ENCODE results near the gene DDR2.
"Not testable (repeated sequence)": the region's sequence is repeated elsewhere in the genome, so short reads cannot be mapped to it uniquely, and the experiment has no call there.

Gene DDR2

DNA sequence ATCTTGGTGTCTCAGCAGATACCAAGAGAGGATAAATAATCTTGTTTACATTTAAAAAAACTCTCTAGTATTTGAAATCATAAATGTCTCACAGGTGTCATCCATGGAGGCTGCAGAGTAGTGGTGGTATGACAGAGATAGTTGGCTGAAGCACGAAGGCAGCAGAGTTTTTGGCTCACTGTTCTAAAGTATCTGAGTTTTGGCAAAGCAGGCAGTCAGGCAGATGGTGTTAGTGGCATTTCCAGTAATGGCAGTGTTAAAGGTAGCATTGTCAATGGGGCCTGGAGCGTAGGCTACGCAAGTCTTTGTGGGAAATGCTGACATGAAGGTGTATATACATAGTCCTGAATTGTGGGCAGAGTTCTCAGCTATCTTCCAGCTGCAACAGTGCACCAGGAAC is 89.8 kb downstream of the DDR2 start:
- DNase-seq (ENCODE audit: low spot score) = no peak
- H3K4me1 Mint-ChIP-seq (ENCODE audit: low read depth) = peaks cover 4% of the 10 kb centered on the region
- no peaks in the 10 kb centered on the region for H3K36me3 Mint-ChIP-seq (ENCODE audit: low read depth)
- H3K9me3 Mint-ChIP-seq = no peaks in the 10 kb centered on the region
- H3K4me3 Mint-ChIP-seq = no peak overlapping the region
- peaks cover 9% of the 10 kb centered on the region for H3K27me3 Mint-ChIP-seq (ENCODE audit: low read depth)
- no peak overlapping the region for H3K27ac Mint-ChIP-seq

DNA sequence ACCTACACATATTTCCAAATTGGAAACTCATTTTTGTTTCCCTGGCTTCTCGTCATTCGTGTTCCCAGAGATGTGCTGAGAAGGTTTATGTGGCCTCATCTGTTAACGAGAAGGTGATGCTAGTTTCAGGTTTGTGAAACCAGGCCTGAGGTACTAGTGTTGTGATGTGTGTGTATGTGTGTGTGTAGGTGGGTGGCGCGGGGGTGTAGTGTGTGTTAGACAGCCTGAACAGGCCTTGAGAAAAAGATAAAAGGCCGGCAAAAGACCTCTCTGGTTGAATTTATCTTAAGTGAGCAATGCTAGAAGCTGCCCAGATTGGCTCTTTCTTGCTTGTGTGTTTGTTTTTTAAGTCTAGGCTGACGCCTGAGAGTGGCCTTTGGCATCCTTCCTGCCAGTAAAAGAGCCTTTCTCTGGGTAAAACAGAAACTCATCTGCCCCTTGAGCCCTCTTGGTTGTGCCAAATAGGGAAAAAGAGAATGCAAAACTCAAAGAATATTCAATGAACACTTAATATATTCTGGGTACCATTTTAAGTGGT is 92.4 kb downstream of the DDR2 start:
- H3K4me1 Mint-ChIP-seq (ENCODE audit: low read depth) = no peaks in the 10 kb centered on the region
- no peaks in the 10 kb centered on the region for H3K9me3 Mint-ChIP-seq
- H3K36me3 Mint-ChIP-seq (ENCODE audit: low read depth) = no peaks in the 10 kb centered on the region
- DNase-seq (ENCODE audit: low spot score) = no peak
- H3K27ac Mint-ChIP-seq = no peak overlapping the region
- H3K27me3 Mint-ChIP-seq (ENCODE audit: low read depth) = peaks cover 7% of the 10 kb centered on the region
- no peak overlapping the region for H3K4me3 Mint-ChIP-seq

DNA sequence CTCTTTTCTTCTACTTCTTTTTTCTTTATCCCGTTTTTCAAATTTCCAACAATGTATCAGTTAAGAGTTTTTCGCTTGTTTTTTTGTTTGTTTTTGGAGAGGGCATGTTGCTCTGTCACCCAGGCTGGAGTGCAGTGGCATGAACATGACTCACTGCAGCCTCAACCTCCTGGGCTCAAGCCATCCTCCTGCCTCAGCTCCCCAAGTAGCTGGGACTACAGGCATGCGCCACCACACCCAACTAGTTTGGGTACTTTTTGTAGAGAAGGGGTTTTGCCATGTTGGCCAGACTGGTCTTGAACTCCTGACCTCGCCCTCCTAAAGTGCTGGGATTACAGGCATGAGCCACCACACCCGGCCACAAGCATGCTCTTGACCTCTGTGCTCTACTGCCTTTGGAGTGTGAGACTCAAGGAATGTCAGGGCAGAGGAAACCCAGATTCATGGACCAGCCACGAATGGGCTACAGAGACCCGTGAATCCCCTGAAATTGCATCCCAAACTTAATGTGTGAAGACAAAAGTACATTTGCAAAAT is 93.1 kb downstream of the DDR2 start:
- H3K9me3 Mint-ChIP-seq = no peaks in the 10 kb centered on the region
- no peak overlapping the region for H3K27ac Mint-ChIP-seq
- no peaks in the 10 kb centered on the region for H3K4me1 Mint-ChIP-seq (ENCODE audit: low read depth)
- H3K27me3 Mint-ChIP-seq (ENCODE audit: low read depth) = peaks cover 6% of the 10 kb centered on the region
- H3K4me3 Mint-ChIP-seq = no peak overlapping the region
- H3K36me3 Mint-ChIP-seq (ENCODE audit: low read depth) = no peaks in the 10 kb centered on the region
- DNase-seq (ENCODE audit: low spot score) = no peak

DNA sequence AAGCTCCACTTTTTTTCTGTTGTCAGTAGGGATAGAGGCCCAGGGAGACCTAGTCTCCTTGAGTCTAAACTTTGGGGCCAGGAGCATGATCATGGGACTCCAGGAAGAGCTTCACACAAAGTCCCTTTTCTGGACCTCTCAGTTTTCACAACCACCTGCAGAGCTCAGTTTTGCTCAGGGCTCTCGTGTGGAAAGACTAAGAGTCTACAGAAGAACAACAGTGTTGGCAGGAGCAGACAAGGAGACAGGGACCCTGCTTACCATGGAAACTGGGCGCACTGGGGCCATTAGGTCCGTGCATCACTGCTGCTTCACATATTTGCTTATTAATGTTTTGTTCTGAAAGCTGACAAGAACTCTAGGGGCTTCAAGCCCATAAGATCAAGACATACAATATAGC is 94.3 kb downstream of the DDR2 start:
- Mint-ChIP-seq H3K9me3 (no peaks in the 10 kb centered on the region), H3K4me1 (ENCODE audit: low read depth) (no peaks in the 10 kb centered on the region), H3K4me3 (no peak overlapping the region), H3K36me3 (ENCODE audit: low read depth) (no peaks in the 10 kb centered on the region), H3K27me3 (ENCODE audit: low read depth) (peaks cover 3% of the 10 kb centered on the region), H3K27ac (no peak overlapping the region)
- DNase-seq (ENCODE audit: low spot score) = no peak

DNA sequence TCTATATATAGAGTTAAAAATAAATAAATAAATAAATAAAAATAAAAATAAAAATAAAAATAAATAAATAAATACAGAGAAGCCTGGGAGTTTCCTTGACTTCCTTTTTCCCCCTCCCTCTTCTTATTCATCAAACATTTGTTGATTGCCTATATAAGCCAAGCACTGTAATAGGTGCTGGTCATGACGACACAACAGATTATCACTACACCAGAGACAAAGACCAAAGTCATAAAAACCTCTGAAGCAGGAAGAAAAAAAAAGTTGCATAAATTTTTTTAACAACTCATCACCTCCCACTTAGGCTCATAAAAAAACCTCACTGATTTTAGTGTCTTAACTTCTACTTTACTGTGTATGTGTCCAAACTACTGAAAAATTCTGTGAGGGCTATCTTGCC is 95.2 kb downstream of the DDR2 start:
- H3K27me3 Mint-ChIP-seq (ENCODE audit: low read depth) = not testable (repeated sequence)

DNA sequence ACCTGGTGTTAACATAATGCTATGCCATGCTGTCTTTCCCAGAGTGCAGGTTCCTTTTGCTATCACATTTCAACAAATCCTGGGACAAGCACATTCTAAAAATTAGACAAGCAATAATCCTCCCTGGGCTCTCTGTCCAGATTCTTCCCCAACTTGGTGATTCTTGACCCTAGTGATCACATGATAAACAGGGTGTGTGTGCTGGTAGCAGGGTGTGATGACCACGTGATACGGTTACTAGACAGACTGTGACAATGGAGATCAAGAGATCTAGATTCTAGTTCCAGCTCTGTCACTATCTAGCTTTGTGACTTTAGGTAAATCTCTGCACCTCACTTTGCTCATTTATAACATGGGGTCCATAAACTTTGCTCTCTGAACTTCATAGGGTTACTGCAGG is 96.3 kb downstream of the DDR2 start:
- H3K27ac Mint-ChIP-seq = no peak overlapping the region
- no peaks in the 10 kb centered on the region for H3K27me3 Mint-ChIP-seq (ENCODE audit: low read depth)
- H3K4me3 Mint-ChIP-seq = no peak overlapping the region
- H3K4me1 Mint-ChIP-seq (ENCODE audit: low read depth) = no peaks in the 10 kb centered on the region
- H3K9me3 Mint-ChIP-seq = no peaks in the 10 kb centered on the region
- no peaks in the 10 kb centered on the region for H3K36me3 Mint-ChIP-seq (ENCODE audit: low read depth)
- DNase-seq (ENCODE audit: low spot score) = no peak

More for the DNA sequence above, 95.2 kb downstream of the DDR2 start:
- H3K4me3 Mint-ChIP-seq; H3K4me1 Mint-ChIP-seq (ENCODE audit: low read depth); H3K36me3 Mint-ChIP-seq (ENCODE audit: low read depth); H3K9me3 Mint-ChIP-seq; DNase-seq (ENCODE audit: low spot score); H3K27ac Mint-ChIP-seq: not testable (repeated sequence)

DNA sequence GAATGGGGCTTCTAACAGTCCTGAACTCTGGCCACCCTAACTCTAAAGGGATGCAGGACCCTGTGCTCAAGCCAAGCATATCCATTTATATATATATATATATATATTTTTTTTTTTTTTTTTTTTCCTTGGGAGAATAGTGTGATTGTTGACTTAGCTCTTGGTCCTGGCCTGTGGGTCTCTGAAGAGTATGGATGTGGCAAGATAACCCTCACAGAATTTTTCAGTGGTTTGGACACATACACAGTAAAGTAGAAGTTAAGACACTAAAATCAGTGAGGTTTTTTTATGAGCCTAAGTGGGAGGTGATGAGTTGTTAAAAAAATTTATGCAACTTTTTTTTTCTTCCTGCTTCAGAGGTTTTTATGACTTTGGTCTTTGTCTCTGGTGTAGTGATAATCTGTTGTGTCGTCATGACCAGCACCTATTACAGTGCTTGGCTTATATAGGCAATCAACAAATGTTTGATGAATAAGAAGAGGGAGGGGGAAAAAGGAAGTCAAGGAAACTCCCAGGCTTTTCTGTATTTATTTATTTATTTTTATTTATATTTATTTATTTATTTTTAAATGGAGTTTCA is 97.0 kb downstream of the DDR2 start:
- not testable (repeated sequence) for H3K27ac Mint-ChIP-seq

DNA sequence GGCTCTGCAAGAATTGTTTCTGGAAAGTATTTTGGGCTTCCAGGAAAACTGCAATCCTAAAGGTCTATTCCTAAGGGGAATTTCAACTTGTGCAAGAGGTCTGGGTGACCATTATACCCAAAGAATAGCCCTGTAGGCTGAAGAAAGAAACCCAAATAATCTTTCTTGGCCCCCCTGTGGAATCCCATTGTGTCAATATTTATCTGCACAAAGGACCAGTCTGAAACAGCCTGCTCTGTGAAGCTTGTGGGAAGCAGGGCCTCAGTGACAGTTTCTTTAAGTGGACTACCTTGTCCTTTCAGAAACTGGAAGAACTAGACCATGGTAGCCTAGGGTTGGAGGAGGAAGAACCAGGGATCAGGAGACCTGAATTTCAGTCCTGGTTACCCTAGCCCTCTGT is 99.8 kb downstream of the DDR2 start:
- H3K9me3 Mint-ChIP-seq = no peaks in the 10 kb centered on the region
- no peaks in the 10 kb centered on the region for H3K27me3 Mint-ChIP-seq (ENCODE audit: low read depth)
- no peak for DNase-seq (ENCODE audit: low spot score)
- no peaks in the 10 kb centered on the region for H3K4me1 Mint-ChIP-seq (ENCODE audit: low read depth)
- H3K27ac Mint-ChIP-seq = no peak overlapping the region
- no peak overlapping the region for H3K4me3 Mint-ChIP-seq
- H3K36me3 Mint-ChIP-seq (ENCODE audit: low read depth) = no peaks in the 10 kb centered on the region

More for the DNA sequence above, 97.0 kb downstream of the DDR2 start:
- not testable (repeated sequence) for H3K36me3 Mint-ChIP-seq (ENCODE audit: low read depth); DNase-seq (ENCODE audit: low spot score); H3K27me3 Mint-ChIP-seq (ENCODE audit: low read depth); H3K9me3 Mint-ChIP-seq; H3K4me1 Mint-ChIP-seq (ENCODE audit: low read depth); H3K4me3 Mint-ChIP-seq

DNA sequence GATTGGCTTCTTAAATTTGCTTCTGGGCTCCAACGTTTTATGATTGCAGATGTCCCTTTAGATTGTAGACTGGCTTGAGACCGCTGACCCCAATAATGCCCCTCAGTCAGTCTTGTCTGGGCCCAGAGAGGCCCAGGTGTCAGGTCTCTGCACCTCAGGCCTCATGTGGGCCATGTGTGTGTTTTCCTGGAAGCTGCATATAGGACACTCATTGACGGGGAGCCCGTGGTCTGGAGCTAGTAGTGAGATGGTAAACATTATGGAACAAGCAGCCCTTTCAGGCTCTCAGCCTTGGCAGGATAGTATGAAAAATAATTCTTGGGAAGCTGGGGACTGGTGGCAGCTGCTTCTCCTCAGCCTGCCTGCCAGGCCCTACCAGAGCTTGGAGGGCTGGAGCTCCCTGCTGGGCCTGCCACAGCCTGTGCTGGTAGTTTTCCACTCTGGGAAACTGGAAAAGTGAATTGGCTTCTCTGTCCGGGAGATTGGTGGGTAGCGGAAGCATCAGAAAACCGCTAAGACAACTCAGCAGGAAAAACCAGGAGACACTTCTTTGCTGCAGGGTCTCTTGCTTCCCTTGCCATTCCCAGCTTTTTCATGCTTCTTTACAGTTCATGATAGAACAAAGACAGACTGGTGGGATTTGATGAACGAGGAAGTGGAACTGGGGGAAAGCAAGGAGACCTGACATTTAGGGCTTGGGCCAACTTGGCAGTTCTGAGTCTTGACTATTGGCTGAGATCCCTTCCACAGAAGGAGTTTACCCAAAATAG is 100.5 kb downstream of the DDR2 start:
- Mint-ChIP-seq H3K36me3 (ENCODE audit: low read depth) (no peaks in the 10 kb centered on the region), H3K4me1 (ENCODE audit: low read depth) (no peaks in the 10 kb centered on the region), H3K27ac (no peak overlapping the region), H3K27me3 (ENCODE audit: low read depth) (no peaks in the 10 kb centered on the region), H3K4me3 (no peak overlapping the region), H3K9me3 (no peaks in the 10 kb centered on the region)
- no peak for DNase-seq (ENCODE audit: low spot score)

DNA sequence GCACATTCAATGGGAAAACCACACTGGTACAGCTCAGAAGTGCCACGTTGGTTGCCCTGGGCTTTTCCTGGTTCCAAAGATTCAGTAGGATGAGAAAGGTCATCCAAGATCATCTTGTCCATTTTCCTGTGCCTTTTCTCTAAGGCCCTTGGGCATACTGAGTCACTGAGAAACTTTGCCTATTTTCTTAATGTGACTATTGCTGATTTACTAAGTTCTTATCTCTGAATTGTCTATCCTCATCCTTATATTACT is 101.0 kb downstream of the DDR2 start:
- Mint-ChIP-seq H3K9me3 (no peaks in the 10 kb centered on the region), H3K27ac (no peak overlapping the region), H3K4me1 (ENCODE audit: low read depth) (no peaks in the 10 kb centered on the region), H3K36me3 (ENCODE audit: low read depth) (no peaks in the 10 kb centered on the region), H3K27me3 (ENCODE audit: low read depth) (no peaks in the 10 kb centered on the region), H3K4me3 (no peak overlapping the region)
- DNase-seq (ENCODE audit: low spot score) = no peak

DNA sequence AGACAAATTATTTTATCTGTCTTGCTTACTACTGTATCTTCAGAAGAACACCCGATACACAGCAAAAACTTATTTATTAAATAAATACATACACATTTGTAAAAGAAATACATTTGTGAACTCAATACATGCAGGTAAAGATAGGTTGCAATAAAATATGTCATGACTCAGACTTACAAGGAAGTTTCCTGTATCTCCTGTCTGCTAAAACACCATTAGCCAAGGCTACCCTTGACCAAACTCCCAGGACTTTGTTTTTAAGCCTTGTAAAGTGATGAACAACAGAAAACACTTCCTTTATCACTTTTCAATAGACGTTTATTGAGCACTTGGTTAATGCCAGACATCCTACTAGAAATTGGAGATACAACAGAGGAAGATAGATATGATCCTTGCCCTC is 101.8 kb downstream of the DDR2 start:
- H3K27ac Mint-ChIP-seq = no peak overlapping the region
- H3K4me1 Mint-ChIP-seq (ENCODE audit: low read depth) = no peaks in the 10 kb centered on the region
- no peaks in the 10 kb centered on the region for H3K9me3 Mint-ChIP-seq
- no peak overlapping the region for H3K4me3 Mint-ChIP-seq
- H3K36me3 Mint-ChIP-seq (ENCODE audit: low read depth) = no peaks in the 10 kb centered on the region
- DNase-seq (ENCODE audit: low spot score) = no peak
- H3K27me3 Mint-ChIP-seq (ENCODE audit: low read depth) = no peaks in the 10 kb centered on the region

DNA sequence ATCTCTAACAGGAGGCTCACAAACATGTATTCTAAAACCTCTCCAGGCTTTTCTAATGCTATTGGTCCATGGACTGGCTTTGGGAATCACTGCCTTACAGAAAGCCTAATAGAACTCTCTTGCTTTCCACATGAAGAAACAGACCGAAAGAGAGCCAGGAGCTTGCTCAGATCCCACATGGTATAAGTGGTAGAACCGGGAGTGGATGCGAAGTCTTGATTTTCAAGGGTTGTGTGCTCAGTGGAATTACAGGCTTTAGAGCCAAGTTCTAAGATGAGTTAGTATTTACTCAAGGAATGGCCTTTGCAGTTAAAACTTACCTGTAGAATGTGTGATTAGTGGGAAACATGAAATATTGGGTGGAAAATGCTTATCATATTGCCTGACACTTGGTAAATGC is 103.9 kb downstream of the DDR2 start:
- H3K27ac Mint-ChIP-seq = no peak overlapping the region
- no peak overlapping the region for H3K4me3 Mint-ChIP-seq
- H3K27me3 Mint-ChIP-seq (ENCODE audit: low read depth) = no peaks in the 10 kb centered on the region
- DNase-seq (ENCODE audit: low spot score) = no peak
- H3K9me3 Mint-ChIP-seq = no peaks in the 10 kb centered on the region
- no peaks in the 10 kb centered on the region for H3K4me1 Mint-ChIP-seq (ENCODE audit: low read depth)
- no peaks in the 10 kb centered on the region for H3K36me3 Mint-ChIP-seq (ENCODE audit: low read depth)

DNA sequence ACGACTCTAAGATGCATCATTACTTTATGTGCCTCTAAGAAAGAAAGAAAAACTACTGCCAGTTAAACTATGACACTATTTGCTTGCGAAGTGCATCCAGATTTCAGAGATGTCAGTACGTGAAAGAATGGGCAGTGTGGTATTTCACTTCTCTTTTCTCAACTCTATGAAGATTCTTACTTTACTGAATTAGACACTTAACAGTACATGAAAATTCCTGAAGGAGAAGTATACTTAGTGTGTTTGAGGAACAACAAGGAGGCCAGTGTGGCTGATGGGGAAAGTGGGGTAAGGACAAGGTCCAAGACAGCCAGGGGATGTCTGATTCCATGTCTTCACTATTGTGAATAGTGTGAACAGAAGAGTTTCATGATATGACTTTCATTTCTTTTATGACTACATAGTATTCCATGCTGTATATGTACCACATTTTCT is 104.4 kb downstream of the DDR2 start:
- H3K4me3 Mint-ChIP-seq = no peak overlapping the region
- no peak overlapping the region for H3K27ac Mint-ChIP-seq
- no peaks in the 10 kb centered on the region for H3K27me3 Mint-ChIP-seq (ENCODE audit: low read depth)
- no peaks in the 10 kb centered on the region for H3K4me1 Mint-ChIP-seq (ENCODE audit: low read depth)
- no peak for DNase-seq (ENCODE audit: low spot score)
- H3K36me3 Mint-ChIP-seq (ENCODE audit: low read depth) = no peaks in the 10 kb centered on the region
- no peaks in the 10 kb centered on the region for H3K9me3 Mint-ChIP-seq

DNA sequence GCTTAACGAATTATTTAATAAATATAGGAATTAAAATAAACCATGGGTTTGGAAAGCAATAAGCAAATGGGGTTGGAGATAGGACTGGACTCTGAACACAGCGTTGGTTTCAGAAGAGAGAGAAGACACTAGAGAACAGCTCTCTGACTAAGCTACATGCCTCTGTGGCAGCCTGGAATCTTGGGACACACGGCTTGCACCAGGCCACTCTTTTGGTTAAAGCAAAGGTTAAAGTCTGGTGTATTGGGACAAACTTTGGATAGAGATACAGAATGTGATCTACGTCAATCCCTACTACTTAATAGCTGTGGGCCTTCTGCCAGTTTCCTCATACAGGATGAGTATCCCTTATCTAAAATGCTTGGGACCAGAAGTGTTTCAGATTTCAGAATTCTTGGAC is 108.5 kb downstream of the DDR2 start:
- Mint-ChIP-seq H3K4me1 (ENCODE audit: low read depth) (no peaks in the 10 kb centered on the region), H3K27me3 (ENCODE audit: low read depth) (no peaks in the 10 kb centered on the region), H3K36me3 (ENCODE audit: low read depth) (no peaks in the 10 kb centered on the region), H3K4me3 (no peak overlapping the region), H3K27ac (no peak overlapping the region), H3K9me3 (no peaks in the 10 kb centered on the region)
- no peak for DNase-seq (ENCODE audit: low spot score)

DNA sequence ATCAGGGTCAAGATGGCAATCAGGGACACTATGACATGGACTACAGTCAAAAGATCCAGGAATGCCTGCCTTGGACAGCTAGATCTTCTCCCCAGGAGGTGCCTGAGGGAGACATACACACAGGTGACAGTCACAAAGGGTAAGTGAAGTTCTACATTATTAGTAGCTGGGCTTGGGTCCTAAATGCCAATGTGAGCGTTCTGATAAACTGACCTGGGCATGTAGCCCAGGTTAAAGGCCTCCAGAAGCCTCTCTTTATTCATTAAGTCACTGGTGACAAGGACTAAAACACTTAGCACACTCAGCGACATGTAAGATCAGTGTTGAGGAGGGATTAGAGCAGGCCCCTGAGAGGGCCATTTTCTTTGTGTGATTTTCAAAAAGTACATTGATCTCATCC is 109.3 kb downstream of the DDR2 start:
- H3K27me3 Mint-ChIP-seq (ENCODE audit: low read depth) = no peaks in the 10 kb centered on the region
- H3K4me3 Mint-ChIP-seq = no peak overlapping the region
- H3K27ac Mint-ChIP-seq = no peak overlapping the region
- no peaks in the 10 kb centered on the region for H3K4me1 Mint-ChIP-seq (ENCODE audit: low read depth)
- H3K36me3 Mint-ChIP-seq (ENCODE audit: low read depth) = no peaks in the 10 kb centered on the region
- H3K9me3 Mint-ChIP-seq = no peaks in the 10 kb centered on the region
- no peak for DNase-seq (ENCODE audit: low spot score)

Measured in T-helper 2 cell treated with Interferon-gamma antibody and Interleukin-4, amounts not matched to agents 5 μg/mL and 100 μg/mL, for 36 hours (primary cell).